ENCODE results near the gene SSTR1. TPM values are rescaled to one million over a fixed set of nuclear protein-coding genes. Genes with fewer than 3 reads are reported as not detected.

The SSTR1 gene, protein sequence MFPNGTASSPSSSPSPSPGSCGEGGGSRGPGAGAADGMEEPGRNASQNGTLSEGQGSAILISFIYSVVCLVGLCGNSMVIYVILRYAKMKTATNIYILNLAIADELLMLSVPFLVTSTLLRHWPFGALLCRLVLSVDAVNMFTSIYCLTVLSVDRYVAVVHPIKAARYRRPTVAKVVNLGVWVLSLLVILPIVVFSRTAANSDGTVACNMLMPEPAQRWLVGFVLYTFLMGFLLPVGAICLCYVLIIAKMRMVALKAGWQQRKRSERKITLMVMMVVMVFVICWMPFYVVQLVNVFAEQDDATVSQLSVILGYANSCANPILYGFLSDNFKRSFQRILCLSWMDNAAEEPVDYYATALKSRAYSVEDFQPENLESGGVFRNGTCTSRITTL
- total RNA-seq, result 10.3 and 11.0 TPM in 2 replicates

DNA sequence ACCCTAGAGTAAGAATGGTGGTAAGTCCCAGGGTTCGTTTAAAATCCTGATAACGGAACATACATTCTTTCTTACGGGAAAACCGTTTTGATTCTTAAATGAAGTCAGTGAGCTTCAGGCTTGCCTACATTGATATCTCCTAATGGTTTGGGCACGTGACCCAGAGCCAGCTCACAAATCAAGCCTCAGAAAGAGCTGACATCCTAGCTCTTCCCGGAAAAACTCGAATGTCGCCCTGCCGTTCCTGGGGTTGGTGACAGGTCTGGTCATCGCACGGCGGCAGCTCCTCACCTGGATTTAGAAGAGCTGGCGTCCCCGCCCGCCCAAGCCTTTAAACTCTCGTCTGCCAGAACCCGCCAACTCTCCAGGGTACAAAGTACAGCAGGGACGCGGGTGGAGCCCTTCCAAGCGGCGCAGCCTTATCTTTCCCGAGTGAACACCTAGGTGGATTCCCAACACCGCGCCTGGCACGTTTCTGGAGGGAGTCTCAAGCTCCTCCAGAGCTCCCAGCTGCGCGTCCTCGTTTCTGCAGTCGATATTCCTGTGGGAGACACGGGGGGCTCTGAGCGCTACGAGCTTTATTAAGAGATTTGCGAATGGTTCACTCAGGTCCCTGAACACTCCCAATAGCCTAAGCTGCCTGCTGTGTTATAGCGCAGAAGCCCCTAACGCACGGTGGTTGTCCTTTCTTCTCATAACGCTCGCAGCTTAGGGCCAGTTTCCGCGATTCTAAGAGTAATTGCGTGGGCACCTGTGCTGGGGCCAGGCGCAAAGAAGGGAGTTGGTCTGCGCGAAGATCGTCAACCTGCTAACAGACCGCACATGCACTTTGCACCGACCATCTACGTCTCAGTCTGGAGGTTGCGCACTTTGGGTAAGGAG is at the start of gene SSTR1:
Gene SSTR1 (plus strand): TSS at position 169 of the 882 bp plus-strand sequence. CDS start 1,486 bp downstream, outside the sequence.

DNA sequence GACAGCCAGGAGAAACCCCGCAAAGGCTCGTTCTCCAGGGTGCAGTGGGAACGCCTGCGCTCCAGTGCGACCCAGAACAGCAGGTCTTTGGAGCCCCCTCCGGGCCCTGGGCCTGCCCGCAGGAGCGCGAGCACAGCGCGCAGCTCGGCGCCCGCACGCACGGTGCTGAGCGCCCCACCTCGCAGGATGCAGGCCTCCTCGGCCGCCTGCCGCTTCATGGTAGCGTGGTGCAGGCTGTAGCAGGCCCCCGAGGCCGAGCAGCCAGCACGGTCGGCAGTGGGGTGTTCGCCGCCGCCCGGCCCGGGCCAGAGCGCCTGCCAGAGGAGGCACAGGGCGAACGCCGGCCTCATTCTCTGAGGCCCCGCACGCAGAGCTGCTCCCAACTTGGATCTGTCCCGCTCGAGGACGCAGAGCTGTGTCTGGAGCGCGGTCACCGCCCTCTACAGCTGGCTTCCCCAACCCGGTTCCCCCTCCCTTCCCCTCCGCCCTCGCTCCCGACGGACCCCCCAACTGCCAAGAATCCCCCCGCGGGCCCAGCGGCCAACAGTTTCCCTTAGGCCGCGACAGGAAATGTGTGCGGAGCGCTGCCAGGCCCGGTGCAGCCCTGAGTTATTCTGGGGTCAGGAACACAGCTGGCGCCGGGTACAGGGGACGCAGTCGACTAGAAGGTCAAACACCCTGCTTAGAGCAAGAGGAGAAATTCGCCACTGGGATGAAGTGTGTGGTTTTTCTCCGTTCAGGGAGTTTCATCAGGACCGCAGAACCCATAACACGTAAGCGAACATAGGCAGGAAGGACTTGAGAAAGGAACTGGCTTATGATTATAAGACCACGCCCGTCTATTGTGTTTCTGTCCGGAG is 48.2 kb downstream of the SSTR1 start, which contains the start of gene CLEC14A:
Gene CLEC14A (minus strand): TSS at position 421 of the 860 bp plus-strand sequence. CDS start 71 bp downstream, at position 350.

Other genes starting within 250 kb of the SSTR1 start
- gene CLEC14A, start 48.2 kb downstream of the SSTR1 start, total RNA-seq, result under 0.01 and 0.29 TPM in 2 replicates